Measurements from ENCODE around the gene MS4A18.
"Not testable (repeated sequence)": the region's sequence is repeated elsewhere in the genome, so short reads cannot be mapped to it uniquely, and the experiment has no call there.

MS4A18 gene

GRCh38 chr11:60724420-60724819 lies at the start of gene MS4A18:
Gene MS4A18 (plus strand): TSS chr11:60724720.
- DNase-seq (ENCODE audit: low spot score), result no peak

DNA sequence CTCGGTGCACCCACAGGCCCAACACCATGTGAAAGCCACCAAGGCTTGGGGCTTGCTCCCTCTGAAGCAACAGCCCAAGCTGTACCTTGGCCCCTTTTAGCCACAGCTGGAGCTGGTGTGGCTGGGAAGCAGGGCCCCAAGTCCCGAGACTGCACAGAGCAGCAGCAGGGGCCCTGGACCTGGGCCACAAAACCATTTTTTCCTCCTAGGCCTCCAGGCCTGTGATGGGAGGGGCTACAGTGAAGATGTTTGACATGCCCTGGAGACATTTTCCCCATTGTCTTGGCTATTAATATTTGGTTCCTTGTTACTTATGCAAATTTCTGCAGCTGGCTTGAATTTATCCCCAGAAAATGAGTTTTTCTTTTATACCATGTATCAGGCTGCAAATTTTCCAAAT lies 46.3 kb upstream of the MS4A18 start:
- not testable (repeated sequence) for DNase-seq (ENCODE audit: low spot score)

- no peak for DNase-seq (ENCODE audit: low spot score)
Measured at GRCh38 chr11:60679879-60680278, 44.6 kb upstream of the MS4A18 start.

DNA sequence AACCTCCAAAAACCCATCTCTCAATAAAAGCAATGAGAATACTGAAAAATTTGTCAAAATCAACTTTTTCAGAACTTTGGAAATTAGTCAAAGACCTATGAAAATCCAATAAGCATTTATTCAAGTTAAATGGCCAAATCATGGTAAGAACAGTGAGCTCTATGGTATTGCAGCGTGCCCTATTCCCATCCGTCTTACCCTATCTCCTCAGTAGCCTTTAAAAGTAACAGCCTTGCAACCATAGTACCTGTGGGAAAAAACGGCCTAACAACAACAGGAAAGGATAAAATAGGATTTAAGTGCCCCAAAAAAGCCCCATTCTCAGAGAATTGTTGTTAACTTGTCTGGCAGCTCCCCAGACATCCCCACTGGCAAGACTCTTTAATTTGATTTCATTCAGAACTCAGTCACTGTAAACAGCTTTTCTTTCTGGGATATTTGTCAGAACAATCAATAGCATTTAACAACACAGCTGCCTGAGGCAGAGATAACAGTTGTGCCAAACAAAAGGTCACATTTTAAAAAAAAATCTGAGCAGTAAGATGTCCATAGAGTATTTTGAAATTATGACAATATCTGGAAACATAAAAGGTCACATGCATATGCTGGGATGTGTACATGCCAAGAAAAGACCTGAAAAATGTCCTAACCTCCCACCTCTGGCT lies 43.9 kb upstream of the MS4A18 start:
- DNase-seq (ENCODE audit: low spot score), result no peak

- DNase-seq (ENCODE audit: low spot score), result not testable (repeated sequence)
Measured at GRCh38 chr11:60684541-60684848, 40.0 kb upstream of the MS4A18 start.

GRCh38 chr11:60691661-60692060 lies 32.9 kb upstream of the MS4A18 start:
- DNase-seq (ENCODE audit: low spot score), result no peak

GRCh38 chr11:60699284-60699691 lies 25.2 kb upstream of the MS4A18 start, which contains the start of gene MS4A8:
Gene MS4A8 (plus strand): TSS chr11:60699612. CDS start chr11:60700861, 1,249 bp downstream.
- DNase-seq (ENCODE audit: low spot score), result no peak

DNA sequence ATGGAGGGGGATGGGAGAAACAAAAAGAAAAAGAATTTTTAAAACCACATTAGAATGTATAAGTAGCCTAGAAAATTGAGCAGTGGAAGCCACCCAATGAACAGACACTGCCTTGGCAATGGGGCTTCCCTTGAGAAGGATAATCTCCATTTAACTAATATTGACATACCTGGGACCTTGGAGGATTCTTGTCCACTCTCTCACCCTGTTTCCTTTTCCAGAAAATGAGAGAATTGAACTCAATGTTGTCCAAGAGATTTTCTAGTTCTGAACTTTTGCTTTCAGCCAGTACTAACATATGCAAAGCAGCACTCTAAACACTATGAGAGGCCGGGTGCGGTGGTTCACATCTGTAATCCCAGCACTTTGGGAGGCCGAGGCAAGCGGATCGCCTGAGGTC lies 24.6 kb upstream of the MS4A18 start:
- no peak for DNase-seq (ENCODE audit: low spot score)

- no peak for DNase-seq (ENCODE audit: low spot score)
Measured at GRCh38 chr11:60700689-60701468, 23.6 kb upstream of the MS4A18 start.

GRCh38 chr11:60701469-60701818 lies 23.1 kb upstream of the MS4A18 start:
- no peak for DNase-seq (ENCODE audit: low spot score)

DNA sequence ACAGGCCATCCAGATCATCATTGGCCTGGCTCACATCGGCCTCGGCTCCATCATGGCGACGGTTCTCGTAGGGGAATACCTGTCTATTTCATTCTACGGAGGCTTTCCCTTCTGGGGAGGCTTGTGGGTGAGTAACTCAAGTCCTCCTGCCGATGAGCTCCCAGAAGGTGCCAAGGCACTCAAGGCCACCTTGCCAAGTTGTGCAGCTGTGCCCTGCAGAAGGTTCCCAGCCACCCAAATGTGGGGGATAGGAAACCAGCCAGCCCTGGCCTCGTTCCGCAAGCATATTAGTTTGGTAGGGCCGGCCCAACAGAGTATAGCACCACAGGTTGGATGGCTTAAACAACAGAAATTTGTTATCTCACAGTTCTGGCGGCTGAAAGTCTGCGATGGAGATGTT lies 21.1 kb upstream of the MS4A18 start:
- no peak for DNase-seq (ENCODE audit: low spot score)

- no peak for DNase-seq (ENCODE audit: low spot score)
Measured at GRCh38 chr11:60705895-60706294, 18.6 kb upstream of the MS4A18 start.

- no peak for DNase-seq (ENCODE audit: low spot score)
Measured at GRCh38 chr11:60706931-60707330, 17.6 kb upstream of the MS4A18 start.

- DNase-seq (ENCODE audit: low spot score), result no peak
Measured at GRCh38 chr11:60710482-60710881, 14.0 kb upstream of the MS4A18 start.

- DNase-seq (ENCODE audit: low spot score), result no peak
Measured at GRCh38 chr11:60711276-60711675, 13.2 kb upstream of the MS4A18 start.

- not testable (repeated sequence) for DNase-seq (ENCODE audit: low spot score)
Measured at GRCh38 chr11:60713423-60713822, 11.1 kb upstream of the MS4A18 start.

- DNase-seq (ENCODE audit: low spot score), result no peak
Measured at GRCh38 chr11:60717956-60718355, 6.6 kb upstream of the MS4A18 start.

- DNase-seq (ENCODE audit: low spot score), result no peak
Measured at GRCh38 chr11:60718524-60719316, 5.8 kb upstream of the MS4A18 start.

GRCh38 chr11:60719391-60719790 lies 5.1 kb upstream of the MS4A18 start:
- no peak for DNase-seq (ENCODE audit: low spot score)

- DNase-seq (ENCODE audit: low spot score), result no peak
Measured at GRCh38 chr11:60720460-60720859, 4.1 kb upstream of the MS4A18 start.

DNA sequence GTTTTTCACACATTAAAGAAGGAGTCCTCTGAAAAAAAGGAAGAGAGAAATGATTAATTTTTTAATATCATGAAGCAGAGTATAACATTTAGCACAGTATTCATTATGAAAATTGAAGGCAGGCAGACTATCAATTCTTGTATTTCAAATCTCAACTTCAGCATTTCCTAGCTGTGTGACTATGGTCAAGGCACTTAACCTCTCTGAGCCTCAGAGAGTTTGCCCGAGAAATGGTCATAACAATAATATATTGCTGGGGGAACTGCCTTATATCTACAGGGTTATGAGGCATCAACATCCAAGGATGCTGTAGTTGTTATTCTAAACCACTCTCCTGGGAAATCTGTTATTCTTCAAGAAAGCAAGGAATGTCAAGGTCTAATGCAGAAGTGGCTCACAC lies 1.1 kb downstream of the MS4A18 start:
- DNase-seq (ENCODE audit: low spot score), result no peak

GRCh38 chr11:60731586-60731985 lies 7.1 kb downstream of the MS4A18 start:
- no peak for DNase-seq (ENCODE audit: low spot score)

DNA sequence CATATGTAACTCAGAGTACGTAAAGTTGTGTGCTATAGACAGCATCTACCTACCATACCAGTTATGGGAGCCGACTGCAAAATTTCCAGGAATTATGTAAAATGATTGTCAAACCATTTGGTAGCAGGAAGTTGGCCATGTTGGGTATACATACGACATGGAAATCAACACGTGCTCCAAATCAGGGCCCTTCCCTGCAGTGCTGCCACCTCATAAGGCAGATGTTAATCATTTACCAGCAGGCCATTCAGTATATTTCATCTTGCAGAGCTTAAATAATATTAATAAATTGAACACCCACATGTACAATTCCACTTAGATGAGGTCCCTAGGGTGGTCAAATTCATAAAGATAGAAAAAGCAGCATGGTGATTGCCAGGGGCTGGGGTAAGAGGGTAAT lies 9.8 kb downstream of the MS4A18 start:
- no peak for DNase-seq (ENCODE audit: low spot score)
